ENCODE data around the gene MAP3K5. TPM values are rescaled to one million over a fixed set of nuclear protein-coding genes. Genes with fewer than 3 reads are reported as not detected.

MAP3K5 gene
- total and polyA plus RNA-seq, 2 donors (not counting 3 experiments of a cell fraction or from before 2014, with no cell fraction given): 1.5 to 7.0 TPM

DNA sequence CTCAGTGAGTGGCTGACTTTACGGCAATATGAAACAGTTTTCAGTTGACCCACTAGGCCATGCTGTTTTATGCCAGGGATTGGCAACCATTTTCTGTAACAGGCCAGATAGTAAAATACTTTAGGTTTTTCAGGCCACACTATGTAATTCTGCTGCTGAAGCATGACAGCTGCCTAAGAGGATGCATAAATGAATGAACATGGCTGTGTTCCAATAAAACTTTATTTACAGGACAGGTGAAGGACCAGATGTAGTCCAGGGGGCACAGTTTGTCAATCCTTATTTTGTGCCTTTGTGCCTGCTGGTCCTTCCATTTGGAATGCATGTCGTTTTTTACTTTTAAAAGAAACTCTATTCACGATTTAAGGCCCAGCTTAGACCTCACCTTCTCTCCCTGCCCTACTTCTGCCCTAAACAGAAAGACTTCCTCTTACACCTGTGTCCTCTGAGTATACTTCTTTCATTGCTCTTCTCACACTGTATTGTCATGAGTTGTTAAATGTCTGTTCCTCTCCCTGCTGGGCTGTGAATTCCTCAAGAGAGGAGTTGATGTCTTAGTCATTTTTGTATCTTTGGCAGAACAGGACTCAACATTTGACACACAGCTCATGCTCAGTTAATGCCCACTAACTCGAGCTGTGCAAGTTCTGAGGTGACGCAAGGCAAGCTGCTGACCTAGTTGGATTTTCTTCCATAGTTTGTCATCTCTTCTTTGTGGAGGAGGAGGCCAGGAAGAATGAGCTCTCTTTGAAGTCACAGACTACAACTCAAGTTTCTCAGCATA is 152.0 kb downstream of the MAP3K5 start:
- H3K27ac ChIP-seq (ENCODE audit: insufficient read depth, low read depth, low read length): no peak overlapping the region
- H3K9ac ChIP-seq (replicated peaks; ENCODE audit: extremely low read depth, insufficient read depth, low read length): no peak overlapping the region
- H4K20me1 ChIP-seq (replicated peaks; ENCODE audit: control insufficient read depth, extremely low read depth, insufficient read depth, low read length): no peaks in the 10 kb centered on the region
- no peaks in the 10 kb centered on the region for H3K4me1 ChIP-seq (ENCODE audit: control insufficient read depth, extremely low read depth, insufficient read depth, low read length)
- no TSS peak for BruUV-seq (replicated peaks)
- FAIRE-seq: no peak
- intact Hi-C loops (cut with micrococcal nuclease): no loop called here
- ChIA-PET CTCF (interaction anchor here (10.2 kb wide), 1 partner anchor 149 kb away, joined by 708 read pairs; the partner anchor contains the start of gene MAP3K5), POLR2A (no interaction called here)
- H3K27me3 ChIP-seq (ENCODE audit: control insufficient read depth in 2 of 2, insufficient read depth in 2 of 2, low read length in 2 of 2): no peaks in the 10 kb centered on the region
- TF ChIP-seq MYC (IDR thresholded peaks at IDR 0.05; ENCODE audit: low read depth, low read length): no peak
- TF ChIP-seq POLR2A (IDR thresholded peaks at IDR 0.05; ENCODE audit: low read depth, low read length): no peak
- no peak overlapping the region for H3K4me3 ChIP-seq (replicated peaks in 1 of 3; ENCODE audit: insufficient read depth in 1 of 3, low read depth in 1 of 3, low read length in 3 of 3)
- no peak overlapping the region for H3K4me2 ChIP-seq (ENCODE audit: insufficient read depth, low read length)
- dilution Hi-C loops (cut with MboI; ENCODE audit: extremely low pct_ligation_motif_present, low sequenced_read_pairs): no loop called here
- H2AFZ ChIP-seq (ENCODE audit: low read depth, low read length): no peak overlapping the region
- H3K36me3 ChIP-seq (ENCODE audit: control insufficient read depth in 2 of 2, extremely low read depth in 1 of 2, insufficient read depth in 2 of 2, low read length in 2 of 2): no peaks in the 10 kb centered on the region
- DNase-seq (ENCODE audit: low read depth, low spot score): no peak
- no peaks in the 10 kb centered on the region for H3K9me3 ChIP-seq (replicated peaks; ENCODE audit: control insufficient read depth, insufficient read depth, low read length)
- H3K9me1 ChIP-seq (replicated peaks; ENCODE audit: control insufficient read depth, extremely low read depth, insufficient read depth, low read length): no peaks in the 10 kb centered on the region
- H3K79me2 ChIP-seq (ENCODE audit: control insufficient read depth, insufficient read depth, low read length): no peaks in the 10 kb centered on the region

DNA sequence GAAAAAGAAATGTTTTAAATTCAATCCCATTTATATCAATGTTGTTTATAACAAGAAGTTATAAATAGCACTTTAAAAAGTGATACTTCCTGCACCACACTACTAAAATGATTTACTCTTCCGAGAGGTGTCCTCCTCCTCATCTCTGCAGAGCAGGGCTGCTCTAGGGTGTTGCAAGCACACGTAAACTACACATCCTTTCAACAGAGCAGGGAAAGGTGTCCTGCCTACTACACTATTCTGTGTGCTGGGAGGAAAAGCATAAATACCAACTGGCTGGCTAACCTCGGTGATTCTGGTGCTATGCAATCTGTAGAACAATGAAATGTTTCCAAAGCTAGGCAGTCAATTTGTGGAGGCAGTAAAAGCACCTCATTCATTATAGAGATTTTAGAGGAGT is 152.6 kb downstream of the MAP3K5 start:
- H3K79me2 ChIP-seq (ENCODE audit: control insufficient read depth, insufficient read depth, low read length): no peaks in the 10 kb centered on the region
- no peak for TF ChIP-seq POLR2A (IDR thresholded peaks at IDR 0.05; ENCODE audit: low read depth, low read length)
- TF ChIP-seq, protein P1, sequence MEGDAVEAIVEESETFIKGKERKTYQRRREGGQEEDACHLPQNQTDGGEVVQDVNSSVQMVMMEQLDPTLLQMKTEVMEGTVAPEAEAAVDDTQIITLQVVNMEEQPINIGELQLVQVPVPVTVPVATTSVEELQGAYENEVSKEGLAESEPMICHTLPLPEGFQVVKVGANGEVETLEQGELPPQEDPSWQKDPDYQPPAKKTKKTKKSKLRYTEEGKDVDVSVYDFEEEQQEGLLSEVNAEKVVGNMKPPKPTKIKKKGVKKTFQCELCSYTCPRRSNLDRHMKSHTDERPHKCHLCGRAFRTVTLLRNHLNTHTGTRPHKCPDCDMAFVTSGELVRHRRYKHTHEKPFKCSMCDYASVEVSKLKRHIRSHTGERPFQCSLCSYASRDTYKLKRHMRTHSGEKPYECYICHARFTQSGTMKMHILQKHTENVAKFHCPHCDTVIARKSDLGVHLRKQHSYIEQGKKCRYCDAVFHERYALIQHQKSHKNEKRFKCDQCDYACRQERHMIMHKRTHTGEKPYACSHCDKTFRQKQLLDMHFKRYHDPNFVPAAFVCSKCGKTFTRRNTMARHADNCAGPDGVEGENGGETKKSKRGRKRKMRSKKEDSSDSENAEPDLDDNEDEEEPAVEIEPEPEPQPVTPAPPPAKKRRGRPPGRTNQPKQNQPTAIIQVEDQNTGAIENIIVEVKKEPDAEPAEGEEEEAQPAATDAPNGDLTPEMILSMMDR (IDR thresholded peaks at IDR 0.05; ENCODE audit: extremely low read depth in 1 of 2, insufficient read depth in 1 of 2, low read depth in 1 of 2, low read length in 2 of 2): no peak
- no peak for TF ChIP-seq EZH2 (IDR thresholded peaks at IDR 0.05; ENCODE audit: borderline replicate concordance, low read depth, low read length, severe bottlenecking)
- TF ChIP-seq JUN (IDR thresholded peaks at IDR 0.05; ENCODE audit: borderline replicate concordance, insufficient read depth, insufficient read length, low read depth): no peak
- TF ChIP-seq GATA2 (IDR thresholded peaks at IDR 0.05; ENCODE audit: insufficient read depth, insufficient read length, low read depth, low read length): no peak
- no peak for TF ChIP-seq POLR2AphosphoS5 (IDR thresholded peaks at IDR 0.05; ENCODE audit: insufficient read depth, low read depth, low read length)
- TF ChIP-seq, protein P2, sequence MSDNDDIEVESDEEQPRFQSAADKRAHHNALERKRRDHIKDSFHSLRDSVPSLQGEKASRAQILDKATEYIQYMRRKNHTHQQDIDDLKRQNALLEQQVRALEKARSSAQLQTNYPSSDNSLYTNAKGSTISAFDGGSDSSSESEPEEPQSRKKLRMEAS (IDR thresholded peaks at IDR 0.05; ENCODE audit: insufficient read depth, insufficient read length): no peak
- no peak for TF ChIP-seq FOS (IDR thresholded peaks at IDR 0.05; ENCODE audit: borderline replicate concordance, insufficient read depth, low read length)
- TF ChIP-seq MYC (IDR thresholded peaks at IDR 0.05; ENCODE audit: low read depth, low read length): no peak
- H4K20me1 ChIP-seq (replicated peaks; ENCODE audit: control insufficient read depth, extremely low read depth, insufficient read depth, low read length): no peaks in the 10 kb centered on the region
- FAIRE-seq: no peak
- no peaks in the 10 kb centered on the region for H3K9me3 ChIP-seq (replicated peaks; ENCODE audit: control insufficient read depth, insufficient read depth, low read length)
- no peak overlapping the region for H3K4me2 ChIP-seq (ENCODE audit: insufficient read depth, low read length)
- dilution Hi-C loops (cut with MboI; ENCODE audit: extremely low pct_ligation_motif_present, low sequenced_read_pairs) (no loop called here), intact Hi-C loops (cut with micrococcal nuclease) (no loop called here)
- no peaks in the 10 kb centered on the region for H3K36me3 ChIP-seq (ENCODE audit: control insufficient read depth in 2 of 2, extremely low read depth in 1 of 2, insufficient read depth in 2 of 2, low read length in 2 of 2)
- ChIA-PET CTCF (interaction anchor here (10.2 kb wide), 1 partner anchor 149 kb away, joined by 708 read pairs; the partner anchor contains the start of gene MAP3K5), POLR2A (no interaction called here)
- DNase-seq (ENCODE audit: low read depth, low spot score): no peak
- no peak overlapping the region for H2AFZ ChIP-seq (ENCODE audit: low read depth, low read length)
- no peak overlapping the region for H3K9ac ChIP-seq (replicated peaks; ENCODE audit: extremely low read depth, insufficient read depth, low read length)
- no peaks in the 10 kb centered on the region for H3K9me1 ChIP-seq (replicated peaks; ENCODE audit: control insufficient read depth, extremely low read depth, insufficient read depth, low read length)
- H3K27ac ChIP-seq (ENCODE audit: insufficient read depth, low read depth, low read length): no peak overlapping the region
- no peaks in the 10 kb centered on the region for H3K4me1 ChIP-seq (ENCODE audit: control insufficient read depth, extremely low read depth, insufficient read depth, low read length)
- no peaks in the 10 kb centered on the region for H3K27me3 ChIP-seq (ENCODE audit: control insufficient read depth in 2 of 2, insufficient read depth in 2 of 2, low read length in 2 of 2)
- no TSS peak for BruUV-seq (replicated peaks)
- no peak overlapping the region for H3K4me3 ChIP-seq (replicated peaks in 1 of 3; ENCODE audit: insufficient read depth in 1 of 3, low read depth in 1 of 3, low read length in 3 of 3)

Measured in endothelial cell of umbilical vein (primary cell).